HEK293 (cell line): ENCODE measurements around the gene SPAG5.

Source experiments
- CTCF ChIA-PET: fragments of 350-600 bp; formaldehyde crosslinking; extraction: SDS; loops from one replicate; lab custom pipeline; 2021; ENCODE audit warnings: antibody characterized with exemption; lab: Yijun Ruan, JAX
- POLR2A ChIA-PET: fragments of 300-600 bp; formaldehyde crosslinking; extraction: SDS; loops from one replicate; lab custom pipeline; 2020; ENCODE audit warnings: antibody characterized with exemption, inconsistent platforms; lab: Yijun Ruan, JAX
- H3K27ac ChIP-seq: fragments of 200-500 bp; sonication (Bioruptor generic); 2 replicates; pipeline ENCODE4 v1.5.1; 2014; ENCODE audit warnings: low read depth, low read length, control low read depth, inconsistent platforms; ENCODE audit errors: extremely low read depth
- H3K36me3 ChIP-seq, 2 experiments: fragments of 200-500 bp in 1 of 2; sonication (Bioruptor generic) in 1 of 2; 1 replicate in 1 of 2; 2 replicates in 1 of 2; pipeline ENCODE4 v1.5.1; 2014 to 2017; ENCODE audit warnings: inconsistent platforms in 2 of 2, low read length in 2 of 2; ENCODE audit not compliant: control insufficient read depth in 2 of 2, insufficient read depth in 1 of 2
- H3K4me1 ChIP-seq: fragments of 200-500 bp; sonication (Bioruptor generic); 2 replicates; pipeline ENCODE4 v1.5.1; 2014; ENCODE audit warnings: mild to moderate bottlenecking, low read length, inconsistent platforms; ENCODE audit not compliant: control insufficient read depth, insufficient read depth
- H3K4me3 ChIP-seq: 2 replicates; pipeline ENCODE4 v1.5.1; 2011; ENCODE audit warnings: low read depth, mild to moderate bottlenecking, control low read depth, low read length, moderate library complexity
- H3K9me3 ChIP-seq: fragments of 200-500 bp; sonication (Bioruptor generic); 2 replicates; pipeline ENCODE4 v1.5.1; 2014; ENCODE audit warnings: low read depth, low read length, inconsistent platforms; ENCODE audit not compliant: control insufficient read depth, insufficient read depth
- BCL11B ChIP-seq: fragments of 450-650 bp; formaldehyde crosslinking; IDR thresholded peaks from 2 replicates; pipeline ENCODE4 v1.5.1; 2016; ENCODE audit warnings: low read depth, missing biosample characterization, missing genetic modification characterization
- KLF16 ChIP-seq: fragments of 450-650 bp; formaldehyde crosslinking; IDR thresholded peaks from 2 replicates; pipeline ENCODE4 v1.5.1; 2017; ENCODE audit warnings: missing biosample characterization, missing genetic modification characterization
- KLF8 ChIP-seq: fragments of 450-650 bp; formaldehyde crosslinking; IDR thresholded peaks from 2 replicates; pipeline ENCODE4 v1.5.1; 2016; ENCODE audit warnings: missing biosample characterization, missing genetic modification characterization
- KLF9 ChIP-seq: fragments of 450-650 bp; formaldehyde crosslinking; IDR thresholded peaks from 2 replicates; pipeline ENCODE4 v1.5.1; 2016; ENCODE audit warnings: missing biosample characterization, missing genetic modification characterization, low read depth
- MYNN ChIP-seq: fragments of 450-650 bp; formaldehyde crosslinking; IDR thresholded peaks from 2 replicates; pipeline ENCODE4 v1.5.1; 2016; ENCODE audit warnings: missing biosample characterization, missing genetic modification characterization, borderline replicate concordance
- PRDM4 ChIP-seq: fragments of 450-650 bp; formaldehyde crosslinking; IDR thresholded peaks from 2 replicates; pipeline ENCODE4 v1.5.1; 2017; ENCODE audit warnings: missing biosample characterization, missing genetic modification characterization
- SCRT2 ChIP-seq: fragments of 450-650 bp; formaldehyde crosslinking; IDR thresholded peaks from 2 replicates; pipeline ENCODE4 v1.5.1; 2016; ENCODE audit warnings: missing biosample characterization, missing genetic modification characterization
- ZBTB17 ChIP-seq: fragments of 450-650 bp; formaldehyde crosslinking; IDR thresholded peaks from 2 replicates; pipeline ENCODE4 v1.5.1; 2016; ENCODE audit warnings: missing biosample characterization, missing genetic modification characterization
- ZBTB6 ChIP-seq: fragments of 450-650 bp; formaldehyde crosslinking; IDR thresholded peaks from 2 replicates; pipeline ENCODE4 v1.5.1; 2017; ENCODE audit warnings: missing biosample characterization, missing genetic modification characterization
- ZNF23 ChIP-seq: fragments of 450-650 bp; formaldehyde crosslinking; IDR thresholded peaks from 2 replicates; pipeline ENCODE4 v1.5.1; 2016; ENCODE audit warnings: missing biosample characterization, missing genetic modification characterization, borderline replicate concordance
- ZNF248 ChIP-seq: fragments of 450-650 bp; formaldehyde crosslinking; IDR thresholded peaks from 2 replicates; pipeline ENCODE4 v1.5.1; 2017; ENCODE audit warnings: missing biosample characterization, missing genetic modification characterization
- ZNF366 ChIP-seq: fragments of 450-650 bp; formaldehyde crosslinking; conservative IDR thresholded peaks from 2 replicates; pipeline ENCODE4 v1.5.1; 2016; ENCODE audit warnings: missing biosample characterization, missing genetic modification characterization
- ZNF529 ChIP-seq: fragments of 450-650 bp; formaldehyde crosslinking; IDR thresholded peaks from 2 replicates; pipeline ENCODE4 v1.5.1; 2017; ENCODE audit warnings: missing genetic modification characterization, missing biosample characterization; ENCODE audit not compliant: insufficient replicate concordance
- ZNF626 ChIP-seq: fragments of 450-650 bp; sonication (Bioruptor Pico); formaldehyde crosslinking; IDR thresholded peaks from 2 replicates; pipeline ENCODE4 v1.5.1; 2018; ENCODE audit warnings: missing biosample characterization, missing genetic modification characterization, inconsistent platforms
- ZNF629 ChIP-seq: fragments of 450-650 bp; formaldehyde crosslinking; IDR thresholded peaks from 2 replicates; pipeline ENCODE4 v1.5.1; 2017; ENCODE audit warnings: missing biosample characterization, missing genetic modification characterization
- ZNF660 ChIP-seq: fragments of 450-650 bp; IDR thresholded peaks from 2 replicates; pipeline ENCODE4 v1.5.1; 2018; ENCODE audit warnings: missing biosample characterization, mild to moderate bottlenecking, missing genetic modification characterization
- ZNF785 ChIP-seq: fragments of 450-650 bp; formaldehyde crosslinking; IDR thresholded peaks from 2 replicates; pipeline ENCODE4 v1.5.1; 2016; ENCODE audit warnings: missing biosample characterization, missing genetic modification characterization
- ZSCAN30 ChIP-seq: fragments of 450-650 bp; IDR thresholded peaks from 2 replicates; pipeline ENCODE4 v1.5.1; 2018; ENCODE audit warnings: missing biosample characterization, mild to moderate bottlenecking, missing genetic modification characterization, moderate library complexity
- TF ChIP-seq, protein P1 (sequence below): fragments of 450-650 bp; formaldehyde crosslinking; IDR thresholded peaks from 2 replicates; pipeline ENCODE4 v1.5.1; 2016; ENCODE audit warnings: missing biosample characterization, missing genetic modification characterization

Gene SPAG5

DNA sequence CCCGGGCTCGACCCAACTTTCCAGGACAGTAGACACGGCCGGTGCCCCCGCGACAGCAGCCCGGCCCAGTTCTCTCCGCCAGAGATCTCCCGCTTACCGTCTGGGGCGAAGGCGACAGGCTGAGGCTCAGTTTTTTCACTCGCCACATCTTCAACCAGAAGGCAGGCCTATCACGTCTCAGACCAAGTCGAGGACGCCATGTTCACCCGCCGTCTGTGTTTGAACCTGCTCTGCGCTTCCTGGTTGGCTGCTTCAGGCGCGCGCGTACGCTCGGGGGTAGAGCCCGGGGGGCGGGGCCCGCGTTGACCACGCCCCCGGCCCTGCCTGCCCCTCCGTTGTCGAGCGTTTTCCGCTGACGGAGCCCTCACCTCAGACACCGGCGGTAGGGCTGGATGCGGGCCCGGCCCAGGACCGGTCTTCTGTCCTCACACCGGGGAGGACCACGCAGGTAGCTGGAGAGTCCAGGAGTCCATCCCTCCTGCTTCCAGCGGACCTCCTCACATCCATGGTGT, at the start of gene SPAG5 (continued):
- peak; percentile 7; the same call in 1 of the 2 replicates for TF ChIP-seq PRDM4 (tag by site-specific recombination)
- TF ChIP-seq BCL11B (tag by site-specific recombination), result no peak
- TF ChIP-seq, protein P1, sequence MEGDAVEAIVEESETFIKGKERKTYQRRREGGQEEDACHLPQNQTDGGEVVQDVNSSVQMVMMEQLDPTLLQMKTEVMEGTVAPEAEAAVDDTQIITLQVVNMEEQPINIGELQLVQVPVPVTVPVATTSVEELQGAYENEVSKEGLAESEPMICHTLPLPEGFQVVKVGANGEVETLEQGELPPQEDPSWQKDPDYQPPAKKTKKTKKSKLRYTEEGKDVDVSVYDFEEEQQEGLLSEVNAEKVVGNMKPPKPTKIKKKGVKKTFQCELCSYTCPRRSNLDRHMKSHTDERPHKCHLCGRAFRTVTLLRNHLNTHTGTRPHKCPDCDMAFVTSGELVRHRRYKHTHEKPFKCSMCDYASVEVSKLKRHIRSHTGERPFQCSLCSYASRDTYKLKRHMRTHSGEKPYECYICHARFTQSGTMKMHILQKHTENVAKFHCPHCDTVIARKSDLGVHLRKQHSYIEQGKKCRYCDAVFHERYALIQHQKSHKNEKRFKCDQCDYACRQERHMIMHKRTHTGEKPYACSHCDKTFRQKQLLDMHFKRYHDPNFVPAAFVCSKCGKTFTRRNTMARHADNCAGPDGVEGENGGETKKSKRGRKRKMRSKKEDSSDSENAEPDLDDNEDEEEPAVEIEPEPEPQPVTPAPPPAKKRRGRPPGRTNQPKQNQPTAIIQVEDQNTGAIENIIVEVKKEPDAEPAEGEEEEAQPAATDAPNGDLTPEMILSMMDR (tag by site-specific recombination), result no peak
- no peak for TF ChIP-seq ZNF529 (tag by site-specific recombination)
- peak; percentile 98 for TF ChIP-seq KLF9
- no peak for TF ChIP-seq ZNF785 (tag by site-specific recombination)
- peak; percentile 85 for TF ChIP-seq ZBTB17 (tag by site-specific recombination)
- no peak for TF ChIP-seq ZNF626 (tag by site-specific recombination)
- peak; percentile 5; the same call in 1 of the 2 replicates for TF ChIP-seq ZBTB6 (tag by site-specific recombination)
- TF ChIP-seq KLF8 (tag by site-specific recombination), result peak; percentile 77; the same call in 1 of the 2 replicates
- peak; percentile 8; the same call in 1 of the 2 replicates for TF ChIP-seq ZNF629 (tag by site-specific recombination)
- TF ChIP-seq KLF16 (tag by site-specific recombination), result peak; percentile 65; the same call in 1 of the 2 replicates
- TF ChIP-seq ZNF366 (tag by site-specific recombination), result no peak

GRCh38 chr17:28646039-28646754, 47.4 kb upstream of the SPAG5 start:
- ChIA-PET CTCF (interaction anchor here (0.6 to 3.6 kb wide), 22 partner anchors 8 to 307 kb away, joined by 3 to 42 read pairs (median 5); partner anchors contain the start of genes RPL23A, SDF2, SUPT6H and TLCD1), POLR2A (interaction anchor here (1.0 to 5.1 kb wide), 7 partner anchors 11 to 73 kb away, joined by 3 to 56 read pairs (median 5); partner anchors contain the start of genes PROCA1, RPL23A, SDF2 and SUPT6H)
- no peak overlapping the region for H3K4me3 ChIP-seq
- peaks cover 5% of the 10 kb centered on the region for H3K4me1 ChIP-seq
- no peak overlapping the region for H3K27ac ChIP-seq
- H3K9me3 ChIP-seq, result no peaks in the 10 kb centered on the region
- peaks cover 34 to 47% of the 10 kb centered on the region in 2 experiments for H3K36me3 ChIP-seq
- no peak for TF ChIP-seq ZNF660 (tag by site-specific recombination)
- TF ChIP-seq MYNN, result no peak
- TF ChIP-seq ZNF248, result no peak
- TF ChIP-seq ZNF529 (tag by site-specific recombination), result no peak
- 0 out of 2 replicates have a peak, but pooled peaks have one; percentile 30 for TF ChIP-seq SCRT2 (tag by site-specific recombination)
- no peak for TF ChIP-seq ZNF23
- no peak for TF ChIP-seq ZSCAN30
- TF ChIP-seq, all 188 proteins: peak for 1
